Middle frontal gyrus (tissue), 1 donor: ENCODE measurements around the gene UBR3.

ENCODE experiments used
- DNase-seq: peaks from one replicate; pipeline ENCODE4 v3.0.0-alpha.2; 2015; ENCODE audit warnings: low spot score; ENCODE audit errors: extremely low spot score

The UBR3 gene

GRCh38 chr2:169994752-169995151 is 167.5 kb downstream of the UBR3 start:
- DNase-seq: no peak

GRCh38 chr2:169997140-169997887 is 170.1 kb downstream of the UBR3 start:
- DNase-seq: no peak

- no peak for DNase-seq
These were observed 171.8 kb downstream of the UBR3 start for GRCh38 chr2:169999054-169999453.

- DNase-seq: no peak
These were observed 174.8 kb downstream of the UBR3 start for GRCh38 chr2:170002096-170002495.

GRCh38 chr2:170005702-170006101 is 178.4 kb downstream of the UBR3 start:
- DNase-seq: no peak

GRCh38 chr2:170006587-170007325 is 179.5 kb downstream of the UBR3 start:
- no peak for DNase-seq

GRCh38 chr2:170009209-170009608 is 182.0 kb downstream of the UBR3 start:
- DNase-seq: no peak

GRCh38 chr2:170012773-170013172 is 185.5 kb downstream of the UBR3 start:
- no peak for DNase-seq

- DNase-seq: no peak
These were observed 186.7 kb downstream of the UBR3 start for GRCh38 chr2:170013802-170014551.

GRCh38 chr2:170014769-170015168 is 187.5 kb downstream of the UBR3 start:
- DNase-seq: no peak

- DNase-seq: no peak
These were observed 190.7 kb downstream of the UBR3 start for GRCh38 chr2:170017860-170018532.

GRCh38 chr2:170019060-170019805 is 192.0 kb downstream of the UBR3 start:
- no peak for DNase-seq

- no peak for DNase-seq
These were observed 193.5 kb downstream of the UBR3 start for GRCh38 chr2:170020777-170021176.

GRCh38 chr2:170022692-170023091 is 195.4 kb downstream of the UBR3 start:
- DNase-seq: no peak

- no peak for DNase-seq
These were observed 197.5 kb downstream of the UBR3 start for GRCh38 chr2:170024721-170025120.

- no peak for DNase-seq
These were observed 198.0 kb downstream of the UBR3 start for GRCh38 chr2:170025223-170025622.

- no peak for DNase-seq
These were observed 199.1 kb downstream of the UBR3 start for GRCh38 chr2:170026361-170026760.

GRCh38 chr2:170029551-170029950 is 202.3 kb downstream of the UBR3 start:
- no peak for DNase-seq

- DNase-seq: no peak
These were observed 202.8 kb downstream of the UBR3 start for GRCh38 chr2:170030040-170030439.

- DNase-seq: no peak
These were observed 204.0 kb downstream of the UBR3 start for GRCh38 chr2:170031288-170031687.

GRCh38 chr2:170034596-170034995 is 207.3 kb downstream of the UBR3 start:
- no peak for DNase-seq
